Fibroblast of lung (primary cell): ENCODE results near the gene PDE3B. TPM values are rescaled to one million over a fixed set of nuclear protein-coding genes. Genes with fewer than 3 reads are reported as not detected.

Source experiments
- DNase-seq, 2 donors: peaks; one replicate each; pipeline versions ENCODE4 v3.0.0 to v3.0.0-alpha.2; 2010; ENCODE audit warnings: low read depth in 2 of 2
- H2AFZ ChIP-seq: 2 replicates; pipeline ENCODE4 v1.5.1; 2012; ENCODE audit warnings: low read length, control low read depth, inconsistent platforms
- H3K27ac ChIP-seq: 2 replicates; pipeline ENCODE4 v1.5.1; 2011; ENCODE audit warnings: low read length, control low read depth; ENCODE audit not compliant: insufficient read depth
- H3K27me3 ChIP-seq: 2 replicates; pipeline ENCODE4 v1.5.1; 2011; ENCODE audit warnings: mild to moderate bottlenecking, low read length; ENCODE audit not compliant: control insufficient read depth, insufficient read depth
- H3K36me3 ChIP-seq: 2 replicates; pipeline ENCODE4 v1.5.1; 2011; ENCODE audit warnings: low read length; ENCODE audit not compliant: control insufficient read depth, insufficient read depth
- H3K4me1 ChIP-seq: 2 replicates; pipeline ENCODE4 v1.5.1; 2011; ENCODE audit warnings: low read length; ENCODE audit not compliant: control insufficient read depth, insufficient read depth; ENCODE audit errors: extremely low read depth
- H3K4me2 ChIP-seq: 2 replicates; pipeline ENCODE4 v1.5.1; 2011; ENCODE audit warnings: low read length, control low read depth; ENCODE audit not compliant: insufficient read depth; ENCODE audit errors: extremely low read depth
- H3K4me3 ChIP-seq, 4 experiments: fragments of 200-600 bp in 1 of 4; sonication (generic) in 1 of 4; replicated peaks in 1 of 4; 2 replicates each; pipeline ENCODE4 v1.5.1; 2011 to 2016; ENCODE audit warnings: low read length in 4 of 4, low read depth in 3 of 4, mild to moderate bottlenecking in 3 of 4, control low read depth in 2 of 4, inconsistent platforms in 1 of 4, mixed read lengths in 1 of 4; ENCODE audit not compliant: insufficient read depth in 1 of 4; ENCODE audit errors: control extremely low read depth in 1 of 4
- H3K79me2 ChIP-seq: 2 replicates; pipeline ENCODE4 v1.5.1; 2012; ENCODE audit warnings: mild to moderate bottlenecking, low read length, inconsistent platforms; ENCODE audit not compliant: control insufficient read depth, insufficient read depth
- H3K9ac ChIP-seq: 2 replicates; pipeline ENCODE4 v1.5.1; 2011; ENCODE audit warnings: mild to moderate bottlenecking, low read length, control low read depth; ENCODE audit not compliant: insufficient read depth
- H3K9me3 ChIP-seq: 2 replicates; pipeline ENCODE4 v1.5.1; 2012; ENCODE audit warnings: low read depth, low read length; ENCODE audit not compliant: control insufficient read depth, insufficient read depth
- H4K20me1 ChIP-seq: 2 replicates; pipeline ENCODE4 v1.5.1; 2011; ENCODE audit warnings: low read length; ENCODE audit not compliant: control insufficient read depth, insufficient read depth; ENCODE audit errors: extremely low read depth
- EZH2 ChIP-seq: IDR thresholded peaks from 2 replicates; pipeline ENCODE4 v1.5.1; 2012; ENCODE audit warnings: low read length, control low read depth, mild to moderate bottlenecking; ENCODE audit errors: missing control alignments
- polyA plus RNA-seq, 2 donors: library from polyadenylated mRNA; depleted of rRNA in 1 of 2; stranded (reverse) in 1 of 2; unstranded in 1 of 2; fragments of >200 nt; gene quantifications; 2 replicates each; pipeline ENCODE4 v1.2.1, GENCODE V29; 2011 to 2012; ENCODE audit warnings: missing spikeins in 1 of 2
- total RNA-seq: library from RNA; depleted of rRNA; stranded (reverse); fragments of >200 nt; gene quantifications from 2 replicates; pipeline ENCODE4 v1.2.1, GENCODE V29; 2014
- TF ChIP-seq, protein P1 (sequence below), 2 donors: IDR thresholded peaks in 1 of 2; conservative IDR thresholded peaks in 1 of 2; 1 replicate in 1 of 2; 2 replicates in 1 of 2; pipeline ENCODE4 v1.5.1; 2011 to 2012; ENCODE audit warnings: low read length in 2 of 2, control low read depth in 1 of 2, inconsistent platforms in 1 of 2, low read depth in 1 of 2, mild to moderate bottlenecking in 1 of 2

Gene PDE3B
- total and polyA plus RNA-seq, 2 donors (not counting 1 experiment from before 2014, with no cell fraction given) = 0.43 to 11.2 TPM

- H3K4me2 ChIP-seq = no peak overlapping the region
- H3K27ac ChIP-seq = no peak overlapping the region
Observed at GRCh38 chr11:14673421-14673820, 29.8 kb downstream of the PDE3B start.

DNA sequence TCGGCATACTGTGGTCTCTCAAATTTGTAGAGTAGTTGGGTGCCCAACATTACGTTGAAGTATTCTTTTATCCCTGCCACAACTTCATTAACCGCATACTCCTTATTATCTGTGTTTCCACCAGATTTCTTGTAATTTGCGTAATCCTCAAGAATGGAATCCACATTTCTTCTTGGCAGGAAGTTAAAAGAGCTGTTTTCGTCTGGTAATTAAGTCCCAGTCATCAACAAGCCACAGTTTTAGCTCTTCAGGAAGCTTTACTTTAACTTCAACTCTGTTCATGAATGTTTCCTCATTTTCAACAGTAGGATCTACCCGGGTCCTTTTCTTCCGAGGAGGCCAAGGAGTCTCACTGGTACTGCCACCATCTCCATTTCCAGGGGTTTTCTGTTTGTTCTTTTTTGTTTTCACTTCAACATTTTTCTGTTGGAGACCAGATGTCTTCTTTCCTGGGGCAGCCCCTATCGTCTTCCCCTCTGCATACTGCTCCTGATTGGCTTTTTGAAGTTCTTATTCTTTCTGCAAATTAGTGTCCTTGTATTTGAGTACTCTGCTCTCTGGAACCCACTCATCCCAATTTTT is 30.3 kb downstream of the PDE3B start:
- Histone ChIP-seq H3K9ac (no peak overlapping the region), H3K4me2 (no peak overlapping the region), H3K79me2 (no peaks in the 10 kb centered on the region), H3K27ac (no peak overlapping the region), H3K36me3 (no peaks in the 10 kb centered on the region), H4K20me1 (no peaks in the 10 kb centered on the region), H2AFZ (peak overlapping the region; percentile 47), H3K9me3 (no peaks in the 10 kb centered on the region), H3K4me3 (no peak overlapping the region), H3K27me3 (no peaks in the 10 kb centered on the region), H3K4me1 (no peaks in the 10 kb centered on the region)
- TF ChIP-seq, protein P1, sequence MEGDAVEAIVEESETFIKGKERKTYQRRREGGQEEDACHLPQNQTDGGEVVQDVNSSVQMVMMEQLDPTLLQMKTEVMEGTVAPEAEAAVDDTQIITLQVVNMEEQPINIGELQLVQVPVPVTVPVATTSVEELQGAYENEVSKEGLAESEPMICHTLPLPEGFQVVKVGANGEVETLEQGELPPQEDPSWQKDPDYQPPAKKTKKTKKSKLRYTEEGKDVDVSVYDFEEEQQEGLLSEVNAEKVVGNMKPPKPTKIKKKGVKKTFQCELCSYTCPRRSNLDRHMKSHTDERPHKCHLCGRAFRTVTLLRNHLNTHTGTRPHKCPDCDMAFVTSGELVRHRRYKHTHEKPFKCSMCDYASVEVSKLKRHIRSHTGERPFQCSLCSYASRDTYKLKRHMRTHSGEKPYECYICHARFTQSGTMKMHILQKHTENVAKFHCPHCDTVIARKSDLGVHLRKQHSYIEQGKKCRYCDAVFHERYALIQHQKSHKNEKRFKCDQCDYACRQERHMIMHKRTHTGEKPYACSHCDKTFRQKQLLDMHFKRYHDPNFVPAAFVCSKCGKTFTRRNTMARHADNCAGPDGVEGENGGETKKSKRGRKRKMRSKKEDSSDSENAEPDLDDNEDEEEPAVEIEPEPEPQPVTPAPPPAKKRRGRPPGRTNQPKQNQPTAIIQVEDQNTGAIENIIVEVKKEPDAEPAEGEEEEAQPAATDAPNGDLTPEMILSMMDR (conservative IDR thresholded peaks at IDR 0.05 in 1 of 2, IDR thresholded peaks at IDR 0.05 in 1 of 2; ENCODE audit: low read depth in 1 of 2, low read length in 2 of 2) = no peak
- TF ChIP-seq EZH2 = no peak
- peak in 1 of 2 donors; percentile 56 for DNase-seq

More at GRCh38 chr11:14673421-14673820, 29.8 kb downstream of the PDE3B start:
- TF ChIP-seq, protein P1 (conservative IDR thresholded peaks at IDR 0.05 in 1 of 2, IDR thresholded peaks at IDR 0.05 in 1 of 2; ENCODE audit: low read depth in 1 of 2, low read length in 2 of 2) = no peak
- no peak for TF ChIP-seq EZH2
- H3K36me3 ChIP-seq = no peaks in the 10 kb centered on the region
- no peaks in the 10 kb centered on the region for H3K27me3 ChIP-seq
- no peak for DNase-seq
- no peak overlapping the region for H3K4me3 ChIP-seq
- no peaks in the 10 kb centered on the region for H3K79me2 ChIP-seq
- no peaks in the 10 kb centered on the region for H3K9me3 ChIP-seq
- no peaks in the 10 kb centered on the region for H3K4me1 ChIP-seq
- H4K20me1 ChIP-seq = no peaks in the 10 kb centered on the region
- no peak overlapping the region for H3K9ac ChIP-seq
- H2AFZ ChIP-seq = no peak overlapping the region

DNA sequence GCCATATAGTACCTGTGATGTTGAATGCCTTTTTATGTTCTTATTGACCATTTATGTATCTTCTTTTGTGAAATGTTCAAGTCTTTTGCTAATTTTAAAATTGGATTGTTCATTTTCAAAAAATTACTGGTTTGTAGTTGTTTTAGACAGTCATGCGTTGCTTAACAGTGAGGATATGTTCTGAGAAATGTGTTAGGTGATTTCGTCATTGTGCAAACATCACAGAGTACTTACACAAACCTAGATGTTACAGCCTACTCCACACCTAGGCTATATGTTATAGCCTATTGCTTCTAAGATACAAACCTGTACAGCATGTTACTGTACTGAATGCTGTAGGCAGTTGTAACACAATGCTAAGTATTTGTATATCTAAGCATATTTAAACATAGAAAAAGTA is 32.5 kb downstream of the PDE3B start:
- no peak overlapping the region for H3K4me3 ChIP-seq
- no peaks in the 10 kb centered on the region for H3K4me1 ChIP-seq
- H3K79me2 ChIP-seq = no peaks in the 10 kb centered on the region
- no peaks in the 10 kb centered on the region for H4K20me1 ChIP-seq
- H3K9me3 ChIP-seq = no peaks in the 10 kb centered on the region
- H2AFZ ChIP-seq = no peak overlapping the region
- no peak for DNase-seq
- H3K27me3 ChIP-seq = no peaks in the 10 kb centered on the region
- TF ChIP-seq, protein P1 (conservative IDR thresholded peaks at IDR 0.05 in 1 of 2, IDR thresholded peaks at IDR 0.05 in 1 of 2; ENCODE audit: low read depth in 1 of 2, low read length in 2 of 2) = no peak
- no peak for TF ChIP-seq EZH2
- H3K4me2 ChIP-seq = no peak overlapping the region
- no peak overlapping the region for H3K27ac ChIP-seq
- H3K9ac ChIP-seq = no peak overlapping the region
- no peaks in the 10 kb centered on the region for H3K36me3 ChIP-seq
